ENCODE measurements around the gene ECI1. TPM values are rescaled to one million over a fixed set of nuclear protein-coding genes. Genes with fewer than 3 reads are reported as not detected.

Gene ECI1, protein sequence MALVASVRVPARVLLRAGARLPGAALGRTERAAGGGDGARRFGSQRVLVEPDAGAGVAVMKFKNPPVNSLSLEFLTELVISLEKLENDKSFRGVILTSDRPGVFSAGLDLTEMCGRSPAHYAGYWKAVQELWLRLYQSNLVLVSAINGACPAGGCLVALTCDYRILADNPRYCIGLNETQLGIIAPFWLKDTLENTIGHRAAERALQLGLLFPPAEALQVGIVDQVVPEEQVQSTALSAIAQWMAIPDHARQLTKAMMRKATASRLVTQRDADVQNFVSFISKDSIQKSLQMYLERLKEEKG
- total RNA-seq = 23.4 TPM
- polyA plus RNA-seq = 10 to 100 TPM; 49.0 to 62.8 (median 56.2) TPM

DNA sequence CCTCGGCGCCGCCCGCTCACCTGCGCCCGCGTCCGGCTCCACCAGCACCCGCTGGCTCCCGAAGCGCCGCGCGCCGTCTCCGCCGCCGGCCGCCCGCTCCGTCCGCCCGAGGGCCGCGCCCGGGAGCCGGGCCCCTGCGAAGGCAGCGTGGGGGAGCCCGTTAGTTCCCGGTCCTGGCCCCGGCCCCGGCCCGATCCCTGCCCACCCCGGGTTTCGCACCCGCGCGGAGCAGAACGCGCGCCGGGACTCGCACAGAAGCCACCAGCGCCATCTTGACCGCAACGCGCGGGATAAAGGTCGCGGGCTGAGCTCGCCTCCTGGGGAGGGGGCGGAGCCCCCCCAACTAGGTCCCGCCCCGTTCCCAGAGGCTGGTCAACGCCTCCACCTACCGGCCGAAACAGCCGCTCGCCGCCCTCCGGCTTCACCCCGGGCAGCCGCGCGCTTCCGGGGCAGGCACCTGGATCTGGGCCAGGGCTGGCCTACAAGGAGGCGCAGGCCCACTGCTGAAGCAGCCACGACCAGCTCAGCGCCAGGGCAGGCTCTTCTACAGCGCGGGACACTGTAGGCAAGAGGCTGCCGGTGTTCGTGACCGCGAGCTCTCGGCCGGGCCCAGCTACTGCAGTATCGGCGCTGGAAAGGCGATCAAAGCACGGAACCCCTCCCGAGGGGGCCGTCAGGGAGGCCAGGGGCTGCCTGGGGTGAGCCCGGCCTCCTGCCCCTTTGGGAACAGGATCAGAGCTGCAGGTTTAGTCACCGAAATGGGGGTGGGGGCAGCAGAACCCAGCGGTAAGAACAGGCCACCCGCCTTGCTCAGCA, at the start of gene ECI1:
TSS of gene ECI1 (minus strand) at position 292 of the 816 bp plus-strand sequence. CDS start at position 271, 21 bp downstream.
- H3K36me3 Mint-ChIP-seq = peaks cover 15% of the 10 kb centered on the region
- H3K27me3 Mint-ChIP-seq = no peaks in the 10 kb centered on the region
- Histone ChIP-seq H3K27ac (ENCODE audit: insufficient read depth, low read length, poor library complexity, severe bottlenecking) (peak within 1 kb of the TSS; percentile 73), H3K4me3 (ENCODE audit: low read depth, low read length) (peak within 1 kb of the TSS; percentile 65), H3K36me3 (ENCODE audit: control insufficient read depth, insufficient read depth, low read length) (peaks cover 24% of the 10 kb centered on the region), H3K27me3 (ENCODE audit: control insufficient read depth, insufficient read depth, low read length) (no peaks in the 10 kb centered on the region), H3K9me3 (ENCODE audit: control insufficient read depth in 2 of 2, low read length in 2 of 2) (no peaks in the 10 kb centered on the region), H3K4me1 (ENCODE audit: control insufficient read depth, insufficient read depth, low read length, poor library complexity, severe bottlenecking) (peaks cover 9% of the 10 kb centered on the region)
- peak within 1 kb of the TSS; percentile 90 to 97 (median 92) for H3K4me3 Mint-ChIP-seq
- ATAC-seq (ENCODE audit: low read depth in 2 of 2) = peak; percentile 79 to 84
- no peaks in the 10 kb centered on the region for H3K9me3 Mint-ChIP-seq
- peak; percentile 73 to 86 (median 76) for DNase-seq
- H3K4me1 Mint-ChIP-seq = peaks cover 0 to 11% (median under 1%) of the 10 kb centered on the region in 4 donors
- H3K27ac Mint-ChIP-seq = peak within 1 kb of the TSS; percentile 86 to 92 (median 89)

DNA sequence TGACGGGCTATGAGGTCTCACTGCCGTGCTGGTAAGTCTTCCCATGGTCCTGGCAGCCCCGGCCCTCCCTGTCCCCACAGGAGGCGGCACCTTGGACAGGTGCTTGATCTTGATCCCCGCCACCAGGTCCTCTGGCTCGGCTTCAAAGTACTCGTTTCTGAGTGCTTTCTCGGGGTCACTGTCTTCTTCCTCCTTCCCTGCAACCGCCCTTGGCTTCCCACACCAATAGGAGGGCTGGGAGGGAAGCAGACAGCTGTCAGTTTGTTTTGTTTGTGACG, 48.5 kb upstream of the ECI1 start:
- H3K27me3 ChIP-seq (ENCODE audit: control insufficient read depth, insufficient read depth, low read length) = no peaks in the 10 kb centered on the region
- no peaks in the 10 kb centered on the region for H3K4me1 Mint-ChIP-seq

DNA sequence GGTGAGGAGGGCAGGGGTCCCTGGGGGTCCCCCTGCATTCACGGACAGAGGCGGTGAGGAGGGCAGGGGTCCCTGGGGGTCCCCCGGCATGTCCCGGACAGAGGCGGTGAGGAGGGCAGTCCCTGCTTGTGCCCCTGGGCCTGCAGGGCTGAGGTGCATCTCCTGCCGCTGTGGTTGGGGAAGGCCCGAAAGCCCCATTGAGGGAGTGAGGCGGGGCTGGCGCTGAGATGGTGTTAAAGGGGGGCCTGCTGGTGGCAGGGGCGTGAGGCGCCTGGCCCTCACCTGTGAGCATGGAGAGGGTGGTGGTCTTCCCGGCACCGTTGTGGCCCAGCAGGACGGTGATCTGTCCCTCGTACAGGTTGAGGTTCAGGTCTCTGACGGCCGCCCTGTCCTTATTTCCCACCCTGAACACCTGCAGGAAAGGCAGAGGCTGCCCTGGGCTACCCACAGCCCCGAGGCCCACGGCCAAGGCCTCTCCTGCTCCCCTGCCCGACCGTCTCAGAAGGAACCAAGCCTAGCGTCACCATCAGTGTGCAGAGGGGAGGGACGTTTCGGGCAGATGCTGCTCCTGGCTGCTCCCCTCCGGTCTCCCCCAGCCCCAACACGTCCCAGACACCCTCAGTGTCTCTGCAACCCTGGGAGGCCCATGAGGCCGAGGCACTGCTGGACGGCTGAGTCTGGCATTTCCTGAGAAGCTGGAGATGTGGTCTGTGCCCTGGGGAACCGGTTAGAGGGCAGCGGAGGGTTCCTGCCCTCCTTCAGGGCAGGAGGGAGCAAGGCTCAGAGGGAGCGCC, 47.9 kb upstream of the ECI1 start:
- Histone ChIP-seq H3K9me3 (ENCODE audit: control insufficient read depth in 2 of 2, low read length in 2 of 2) (no peaks in the 10 kb centered on the region), H3K4me3 (ENCODE audit: low read depth, low read length) (no peak overlapping the region), H3K36me3 (ENCODE audit: control insufficient read depth, insufficient read depth, low read length) (no peaks in the 10 kb centered on the region), H3K4me1 (ENCODE audit: control insufficient read depth, insufficient read depth, low read length, poor library complexity, severe bottlenecking) (no peaks in the 10 kb centered on the region), H3K27me3 (ENCODE audit: control insufficient read depth, insufficient read depth, low read length) (no peaks in the 10 kb centered on the region), H3K27ac (ENCODE audit: insufficient read depth, low read length, poor library complexity, severe bottlenecking) (no peak overlapping the region)
- Mint-ChIP-seq H3K4me1 (no peaks in the 10 kb centered on the region), H3K27ac (no peak overlapping the region), H3K9me3 (no peaks in the 10 kb centered on the region), H3K36me3 (no peaks in the 10 kb centered on the region), H3K4me3 (no peak overlapping the region), H3K27me3 (no peaks in the 10 kb centered on the region)
- no peak for ATAC-seq (ENCODE audit: low read depth in 2 of 2)
- no peak for DNase-seq

More for the DNA sequence above, 48.5 kb upstream of the ECI1 start:
- H3K36me3 ChIP-seq (ENCODE audit: control insufficient read depth, insufficient read depth, low read length) = no peaks in the 10 kb centered on the region
- no peak for ATAC-seq (ENCODE audit: low read depth in 2 of 2)
- no peak for DNase-seq
- no peaks in the 10 kb centered on the region for H3K27me3 Mint-ChIP-seq
- no peaks in the 10 kb centered on the region for H3K4me1 ChIP-seq (ENCODE audit: control insufficient read depth, insufficient read depth, low read length, poor library complexity, severe bottlenecking)
- H3K27ac Mint-ChIP-seq = no peak overlapping the region
- H3K4me3 ChIP-seq (ENCODE audit: low read depth, low read length) = no peak overlapping the region
- no peaks in the 10 kb centered on the region for H3K9me3 Mint-ChIP-seq
- no peaks in the 10 kb centered on the region for H3K9me3 ChIP-seq (ENCODE audit: control insufficient read depth in 2 of 2, low read length in 2 of 2)
- H3K36me3 Mint-ChIP-seq = no peaks in the 10 kb centered on the region
- no peak overlapping the region for H3K4me3 Mint-ChIP-seq
- H3K27ac ChIP-seq (ENCODE audit: insufficient read depth, low read length, poor library complexity, severe bottlenecking) = no peak overlapping the region

DNA sequence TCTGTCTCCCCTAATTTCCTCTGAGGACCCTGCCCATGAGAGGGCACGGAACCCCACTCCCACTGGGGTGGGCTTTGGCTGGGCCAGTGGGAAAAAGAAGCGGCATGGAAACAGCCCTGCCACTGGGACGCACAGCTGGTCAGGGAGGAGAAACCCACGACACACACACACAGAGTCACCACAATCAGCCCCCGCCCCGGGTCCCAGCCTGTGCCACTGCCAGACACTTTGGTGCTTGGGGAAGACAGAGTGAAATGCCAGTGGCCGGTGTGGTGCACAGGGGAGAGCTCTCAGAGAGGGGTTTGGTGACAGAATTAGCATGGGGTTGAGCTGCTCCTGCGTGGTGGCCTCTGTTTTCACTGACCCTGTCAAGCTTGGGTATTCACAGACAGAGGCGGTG, 47.2 kb upstream of the ECI1 start:
- Histone ChIP-seq H3K27me3 (ENCODE audit: control insufficient read depth, insufficient read depth, low read length) (no peaks in the 10 kb centered on the region), H3K27ac (ENCODE audit: insufficient read depth, low read length, poor library complexity, severe bottlenecking) (no peak overlapping the region), H3K36me3 (ENCODE audit: control insufficient read depth, insufficient read depth, low read length) (no peaks in the 10 kb centered on the region), H3K4me3 (ENCODE audit: low read depth, low read length) (no peak overlapping the region), H3K4me1 (ENCODE audit: control insufficient read depth, insufficient read depth, low read length, poor library complexity, severe bottlenecking) (no peaks in the 10 kb centered on the region), H3K9me3 (ENCODE audit: control insufficient read depth in 2 of 2, low read length in 2 of 2) (no peaks in the 10 kb centered on the region)
- Mint-ChIP-seq H3K36me3 (no peaks in the 10 kb centered on the region), H3K4me1 (no peaks in the 10 kb centered on the region), H3K27me3 (no peaks in the 10 kb centered on the region), H3K9me3 (no peaks in the 10 kb centered on the region), H3K4me3 (no peak overlapping the region), H3K27ac (no peak overlapping the region)
- DNase-seq (no peak), ATAC-seq (ENCODE audit: low read depth in 2 of 2) (no peak)

GRCh38 chr16:2297506-2297860, 46.1 kb upstream of the ECI1 start:
- H3K36me3 ChIP-seq (ENCODE audit: control insufficient read depth, insufficient read depth, low read length) = no peaks in the 10 kb centered on the region
- H3K36me3 Mint-ChIP-seq = no peaks in the 10 kb centered on the region
- H3K27me3 Mint-ChIP-seq = no peaks in the 10 kb centered on the region
- no peak overlapping the region for H3K27ac Mint-ChIP-seq
- H3K27me3 ChIP-seq (ENCODE audit: control insufficient read depth, insufficient read depth, low read length) = no peaks in the 10 kb centered on the region
- H3K4me3 Mint-ChIP-seq = no peak overlapping the region
- no peak overlapping the region for H3K4me3 ChIP-seq (ENCODE audit: low read depth, low read length)
- ATAC-seq (ENCODE audit: low read depth in 2 of 2) (no peak), DNase-seq (no peak)
- H3K4me1 Mint-ChIP-seq = no peaks in the 10 kb centered on the region
- no peaks in the 10 kb centered on the region for H3K9me3 ChIP-seq (ENCODE audit: control insufficient read depth in 2 of 2, low read length in 2 of 2)
- no peaks in the 10 kb centered on the region for H3K4me1 ChIP-seq (ENCODE audit: control insufficient read depth, insufficient read depth, low read length, poor library complexity, severe bottlenecking)
- H3K27ac ChIP-seq (ENCODE audit: insufficient read depth, low read length, poor library complexity, severe bottlenecking) = no peak overlapping the region
- H3K9me3 Mint-ChIP-seq = no peaks in the 10 kb centered on the region

GRCh38 chr16:2296661-2297505, 45.5 kb upstream of the ECI1 start:
- no peak for DNase-seq
- no peak overlapping the region for H3K4me3 Mint-ChIP-seq

DNA sequence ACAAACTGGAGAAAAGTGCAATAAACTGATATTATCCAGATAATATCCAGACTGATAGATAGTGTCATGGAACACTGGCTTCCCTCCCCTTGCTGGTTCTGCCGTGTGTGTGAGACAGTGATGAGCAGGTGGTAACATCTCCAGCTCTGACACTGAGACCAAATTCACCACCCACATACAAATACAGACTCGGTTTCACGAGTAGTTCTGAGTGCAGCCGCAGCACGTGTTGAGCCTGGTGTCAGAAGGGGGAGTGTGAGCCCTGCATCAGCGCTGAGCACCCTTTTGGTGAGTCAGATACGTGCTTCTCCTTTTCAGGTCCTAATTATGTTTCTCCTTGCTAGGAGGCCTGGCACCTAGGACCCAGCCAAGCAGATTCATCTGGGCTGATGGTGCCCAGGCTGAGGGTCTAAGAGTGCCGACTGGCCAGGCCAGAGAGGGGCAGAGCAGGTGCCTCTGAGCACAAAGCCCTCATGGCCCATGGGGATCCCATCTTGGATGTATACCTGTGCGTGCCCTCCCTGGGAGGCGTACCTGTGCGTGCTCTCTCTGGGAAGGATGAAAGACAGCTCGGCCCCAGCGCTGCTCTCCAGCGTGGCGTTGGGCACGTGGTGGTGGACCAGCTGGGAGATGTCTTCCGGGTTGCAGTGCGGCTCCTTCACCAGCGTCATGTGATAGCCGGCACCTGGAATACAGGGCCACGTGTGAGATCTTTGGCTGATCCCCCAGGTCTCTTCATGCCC, 43.8 kb upstream of the ECI1 start:
- ATAC-seq (ENCODE audit: low read depth in 2 of 2) (no peak), DNase-seq (no peak)
- Histone ChIP-seq H3K27ac (ENCODE audit: insufficient read depth, low read length, poor library complexity, severe bottlenecking) (no peak overlapping the region), H3K4me1 (ENCODE audit: control insufficient read depth, insufficient read depth, low read length, poor library complexity, severe bottlenecking) (no peaks in the 10 kb centered on the region), H3K27me3 (ENCODE audit: control insufficient read depth, insufficient read depth, low read length) (no peaks in the 10 kb centered on the region), H3K36me3 (ENCODE audit: control insufficient read depth, insufficient read depth, low read length) (no peaks in the 10 kb centered on the region), H3K4me3 (ENCODE audit: low read depth, low read length) (no peak overlapping the region), H3K9me3 (ENCODE audit: control insufficient read depth in 2 of 2, low read length in 2 of 2) (no peaks in the 10 kb centered on the region)
- Mint-ChIP-seq H3K27ac (no peak overlapping the region), H3K9me3 (no peaks in the 10 kb centered on the region), H3K4me1 (no peaks in the 10 kb centered on the region), H3K27me3 (no peaks in the 10 kb centered on the region), H3K4me3 (no peak overlapping the region), H3K36me3 (peaks cover under 1% of the 10 kb centered on the region)

More at GRCh38 chr16:2296661-2297505, 45.5 kb upstream of the ECI1 start:
- ATAC-seq (ENCODE audit: low read depth in 2 of 2) = no peak
- H3K27ac ChIP-seq (ENCODE audit: insufficient read depth, low read length, poor library complexity, severe bottlenecking) = no peak overlapping the region
- H3K4me1 Mint-ChIP-seq = no peaks in the 10 kb centered on the region
- no peak overlapping the region for H3K27ac Mint-ChIP-seq
- H3K27me3 Mint-ChIP-seq = no peaks in the 10 kb centered on the region
- H3K9me3 ChIP-seq (ENCODE audit: control insufficient read depth in 2 of 2, low read length in 2 of 2) = no peaks in the 10 kb centered on the region
- no peak overlapping the region for H3K4me3 ChIP-seq (ENCODE audit: low read depth, low read length)
- H3K4me1 ChIP-seq (ENCODE audit: control insufficient read depth, insufficient read depth, low read length, poor library complexity, severe bottlenecking) = no peaks in the 10 kb centered on the region
- no peaks in the 10 kb centered on the region for H3K36me3 Mint-ChIP-seq
- H3K27me3 ChIP-seq (ENCODE audit: control insufficient read depth, insufficient read depth, low read length) = no peaks in the 10 kb centered on the region
- H3K36me3 ChIP-seq (ENCODE audit: control insufficient read depth, insufficient read depth, low read length) = no peaks in the 10 kb centered on the region
- H3K9me3 Mint-ChIP-seq = no peaks in the 10 kb centered on the region

Data from CD4-positive, CD25-positive, alpha-beta regulatory T cell (primary cell).